AG04449 (cell line): ENCODE measurements around the gene HEATR5A.

Experiments
- CTCF ChIA-PET: fragments of 350-600 bp; formaldehyde crosslinking; extraction: SDS; loops from one replicate; lab custom pipeline; 2021; ENCODE audit warnings: antibody characterized with exemption; lab: Yijun Ruan, JAX
- POLR2A ChIA-PET: fragments of 400-600, 350-600 bp; formaldehyde crosslinking; extraction: SDS; loops from one replicate; lab custom pipeline; 2020; ENCODE audit warnings: antibody characterized with exemption, inconsistent platforms; lab: Yijun Ruan, JAX
- DNase-seq: peaks from one replicate; pipeline ENCODE4 v3.0.0-alpha.2; 2010; ENCODE audit warnings: low read depth, low spot score
- H3K4me3 ChIP-seq: 2 replicates; pipeline ENCODE4 v1.5.1; 2011; ENCODE audit warnings: low read depth, mild to moderate bottlenecking, control low read depth, low read length
- TF ChIP-seq, protein P1 (sequence below): IDR thresholded peaks from one replicate; pipeline ENCODE4 v1.5.1; 2011; ENCODE audit warnings: mild to moderate bottlenecking, moderate library complexity, low read length, control low read depth, inconsistent platforms; ENCODE audit not compliant: insufficient read depth; ENCODE audit errors: missing control alignments

Gene HEATR5A

DNA sequence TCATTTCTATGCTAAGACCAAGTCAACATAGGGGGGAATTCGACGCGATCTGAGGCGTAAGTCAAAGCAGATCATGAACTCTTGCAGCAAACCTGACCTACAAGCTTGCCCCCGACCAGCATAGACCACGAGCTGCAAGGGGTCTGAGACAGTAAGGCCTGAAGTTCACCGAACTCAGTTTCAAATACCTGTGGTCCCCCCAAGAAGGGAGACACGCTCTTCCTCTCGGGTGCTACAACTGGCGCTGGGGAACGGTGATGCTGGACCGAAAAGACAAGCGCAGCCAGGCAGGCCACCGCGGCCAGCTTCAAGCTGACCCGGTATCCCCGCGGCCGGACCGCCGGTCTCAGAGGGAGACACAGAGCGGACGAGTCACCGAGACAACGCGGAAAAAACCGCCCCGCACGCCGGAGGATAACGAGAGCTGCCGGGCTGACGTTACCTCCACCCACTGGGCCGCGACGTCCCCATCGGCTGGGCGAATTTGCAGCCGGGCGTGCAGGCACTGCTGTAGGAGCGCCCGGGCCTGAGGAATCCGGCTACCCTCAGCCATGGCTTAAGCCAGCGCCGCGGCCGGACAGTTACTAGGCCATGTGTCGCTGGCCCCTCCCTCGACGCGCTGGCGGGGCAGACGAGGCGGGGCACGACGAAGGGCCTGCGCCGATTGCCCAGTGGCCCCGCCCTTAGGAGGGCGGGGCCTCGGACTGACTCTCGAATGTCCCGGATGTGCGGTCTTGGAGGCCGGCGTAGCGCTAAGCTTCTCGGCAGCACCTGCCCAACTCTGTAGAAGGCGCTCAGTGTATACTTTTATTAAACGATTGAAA lies 36.7 kb upstream of the HEATR5A start, which contains the start of gene DTD2:
DTD2 (minus strand) TSS at position 666 of the 824 bp plus-strand sequence; CDS start at position 553, 113 bp downstream.
- peak within 1 kb of the TSS; percentile 79 for H3K4me3 ChIP-seq
- DNase-seq, result peak; percentile 38
- TF ChIP-seq, protein P1, sequence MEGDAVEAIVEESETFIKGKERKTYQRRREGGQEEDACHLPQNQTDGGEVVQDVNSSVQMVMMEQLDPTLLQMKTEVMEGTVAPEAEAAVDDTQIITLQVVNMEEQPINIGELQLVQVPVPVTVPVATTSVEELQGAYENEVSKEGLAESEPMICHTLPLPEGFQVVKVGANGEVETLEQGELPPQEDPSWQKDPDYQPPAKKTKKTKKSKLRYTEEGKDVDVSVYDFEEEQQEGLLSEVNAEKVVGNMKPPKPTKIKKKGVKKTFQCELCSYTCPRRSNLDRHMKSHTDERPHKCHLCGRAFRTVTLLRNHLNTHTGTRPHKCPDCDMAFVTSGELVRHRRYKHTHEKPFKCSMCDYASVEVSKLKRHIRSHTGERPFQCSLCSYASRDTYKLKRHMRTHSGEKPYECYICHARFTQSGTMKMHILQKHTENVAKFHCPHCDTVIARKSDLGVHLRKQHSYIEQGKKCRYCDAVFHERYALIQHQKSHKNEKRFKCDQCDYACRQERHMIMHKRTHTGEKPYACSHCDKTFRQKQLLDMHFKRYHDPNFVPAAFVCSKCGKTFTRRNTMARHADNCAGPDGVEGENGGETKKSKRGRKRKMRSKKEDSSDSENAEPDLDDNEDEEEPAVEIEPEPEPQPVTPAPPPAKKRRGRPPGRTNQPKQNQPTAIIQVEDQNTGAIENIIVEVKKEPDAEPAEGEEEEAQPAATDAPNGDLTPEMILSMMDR, result no peak
- CTCF ChIA-PET, result interaction anchor here (0.8 to 3.1 kb wide), 7 partner anchors 7 to 1015 kb away, joined by 3 to 16 read pairs (median 5); no protein-coding TSS in a partner anchor
- POLR2A ChIA-PET, result interaction anchor here (0.5 to 1.8 kb wide), 6 partner anchors 15 to 1056 kb away, joined by 3 to 11 read pairs (median 4); partner anchors contain the start of gene HEATR5A

DNA sequence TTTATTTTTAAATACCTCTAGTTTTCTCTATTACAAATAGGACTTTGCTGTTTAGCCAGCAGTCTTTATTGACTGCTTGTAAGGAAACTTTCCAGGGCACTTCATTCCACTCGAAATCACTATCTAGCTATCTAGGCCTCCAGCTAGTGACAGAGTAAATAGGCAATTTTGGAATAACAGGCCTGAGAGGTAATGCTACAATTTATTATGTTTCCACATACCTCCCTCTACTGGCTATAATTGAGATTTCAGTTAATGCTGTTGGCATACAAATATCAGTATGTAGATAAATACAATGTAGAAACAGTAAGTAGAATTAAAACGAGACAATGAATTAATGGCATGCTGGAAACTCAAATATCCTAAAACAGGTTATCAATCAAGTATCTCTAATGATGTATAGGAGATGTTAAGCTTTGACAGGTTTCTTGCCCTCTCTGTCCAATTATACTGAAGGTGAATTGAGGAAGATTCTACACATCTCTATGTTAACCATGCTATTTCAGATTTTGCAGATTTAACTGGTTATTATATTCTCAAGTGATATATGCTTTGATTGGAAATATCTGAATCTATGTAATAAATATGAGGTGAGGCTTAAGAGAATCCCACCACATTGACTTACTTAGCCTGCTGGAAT lies 29.7 kb upstream of the HEATR5A start:
- TF ChIP-seq, protein P1, result peak; percentile 40
- CTCF ChIA-PET, result interaction anchor here (0.6 to 2.8 kb wide), 28 partner anchors 8 to 1108 kb away, joined by 3 to 19 read pairs (median 4); partner anchors contain the start of genes DTD2 and HEATR5A
- DNase-seq, result no peak
- POLR2A ChIA-PET, result interaction anchor here (1.2 kb wide), 1 partner anchor 30 kb away, joined by 6 read pairs; the partner anchor contains the start of gene HEATR5A
- H3K4me3 ChIP-seq, result no peak overlapping the region

DNA sequence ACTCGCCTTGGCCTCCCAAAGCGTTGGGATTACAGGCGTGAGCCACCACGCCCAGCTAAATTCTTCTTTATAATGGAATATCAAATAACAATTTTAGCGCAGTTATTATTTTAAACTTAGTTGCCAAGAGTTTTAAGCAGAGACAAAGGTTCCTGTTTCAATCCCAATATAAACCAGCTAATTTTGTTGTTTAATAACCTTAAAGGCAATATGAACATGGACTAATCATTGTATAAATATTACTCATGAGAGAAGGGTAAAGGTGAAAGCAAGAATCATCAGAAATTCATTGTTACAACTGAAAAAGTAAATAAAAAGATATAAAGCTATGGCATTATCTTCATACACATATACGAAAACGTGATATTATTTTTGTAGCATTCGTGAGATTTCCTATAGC lies 28.8 kb upstream of the HEATR5A start:
- DNase-seq, result no peak
- no peak overlapping the region for H3K4me3 ChIP-seq
- TF ChIP-seq, protein P1, result no peak
- POLR2A ChIA-PET, result interaction anchor here (1.2 kb wide), 1 partner anchor 29 kb away, joined by 6 read pairs; the partner anchor contains the start of gene HEATR5A
- CTCF ChIA-PET, result interaction anchor here (0.8 to 2.8 kb wide), 25 partner anchors 8 to 1109 kb away, joined by 3 to 19 read pairs (median 4); partner anchors contain the start of genes DTD2 and HEATR5A

DNA sequence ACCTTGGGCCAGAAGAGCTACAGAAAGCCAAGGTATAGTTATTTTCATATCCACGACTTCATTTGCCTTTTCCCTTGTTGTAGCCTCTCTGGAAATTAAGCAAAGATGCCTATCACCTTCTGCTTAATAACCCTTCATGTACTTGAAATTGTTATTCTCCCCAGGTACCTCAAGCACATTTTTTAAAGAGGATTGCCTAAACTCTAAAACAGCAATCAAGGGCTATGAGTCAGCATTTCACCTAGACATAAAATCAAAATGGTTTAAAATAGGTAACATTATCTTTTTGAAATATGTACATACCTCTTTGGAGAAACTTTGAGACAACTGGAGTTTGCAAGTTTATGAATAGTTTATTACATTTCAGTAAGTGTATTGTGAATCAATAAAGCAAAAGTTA lies 25.4 kb upstream of the HEATR5A start:
- TF ChIP-seq, protein P1, result no peak
- ChIA-PET POLR2A (interaction anchor here (0.8 kb wide), 1 partner anchor 25 kb away, joined by 4 read pairs; the partner anchor contains the start of gene HEATR5A), CTCF (interaction anchor here (0.9 kb wide), 1 partner anchor 807 kb away, joined by 3 read pairs; no protein-coding TSS in a partner anchor)
- DNase-seq, result no peak
- H3K4me3 ChIP-seq, result no peak overlapping the region

DNA sequence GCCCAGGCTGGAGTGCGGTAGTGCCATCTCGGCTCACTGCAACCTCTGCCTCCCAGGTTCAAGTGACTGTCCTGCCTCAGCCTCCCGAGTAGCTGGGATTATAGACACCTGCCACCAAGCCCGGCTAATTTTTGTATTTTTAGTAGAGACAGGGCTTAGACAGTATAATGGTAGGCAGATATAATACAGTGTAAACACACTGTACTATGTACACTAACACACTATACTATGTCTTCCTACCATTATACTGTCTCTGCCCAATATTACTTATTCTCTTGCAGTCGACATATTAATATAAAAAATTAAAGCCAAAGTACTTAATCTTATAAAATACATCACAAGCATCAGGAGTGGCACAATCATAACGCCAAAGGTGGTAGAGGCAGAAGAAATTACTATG lies 21.9 kb upstream of the HEATR5A start:
- POLR2A ChIA-PET, result interaction anchor here (0.7 to 1.3 kb wide), 3 partner anchors 15 to 1035 kb away, joined by 3 to 9 read pairs (median 4); partner anchors contain the start of genes DTD2 and HEATR5A

More for the DNA sequence above, 21.9 kb upstream of the HEATR5A start:
- no peak for DNase-seq
- CTCF ChIA-PET, result interaction anchor here (1.0 to 1.4 kb wide), 2 partner anchors 8 to 22 kb away, joined by 3 to 4 read pairs; partner anchors contain the start of gene HEATR5A
- no peak overlapping the region for H3K4me3 ChIP-seq
- TF ChIP-seq, protein P1, result no peak
